Fibroblast of lung (primary cell): ENCODE data around the gene KIAA1671.

Experiments
- CTCF ChIP-seq, 2 donors: IDR thresholded peaks in 1 of 2; conservative IDR thresholded peaks in 1 of 2; 1 replicate in 1 of 2; 2 replicates in 1 of 2; pipeline ENCODE4 v1.5.1; 2011 to 2012; ENCODE audit warnings: low read length in 2 of 2, control low read depth in 1 of 2, inconsistent platforms in 1 of 2, low read depth in 1 of 2, mild to moderate bottlenecking in 1 of 2
- EZH2 ChIP-seq: IDR thresholded peaks from 2 replicates; pipeline ENCODE4 v1.5.1; 2012; ENCODE audit warnings: low read length, control low read depth, mild to moderate bottlenecking; ENCODE audit errors: missing control alignments

DNA sequence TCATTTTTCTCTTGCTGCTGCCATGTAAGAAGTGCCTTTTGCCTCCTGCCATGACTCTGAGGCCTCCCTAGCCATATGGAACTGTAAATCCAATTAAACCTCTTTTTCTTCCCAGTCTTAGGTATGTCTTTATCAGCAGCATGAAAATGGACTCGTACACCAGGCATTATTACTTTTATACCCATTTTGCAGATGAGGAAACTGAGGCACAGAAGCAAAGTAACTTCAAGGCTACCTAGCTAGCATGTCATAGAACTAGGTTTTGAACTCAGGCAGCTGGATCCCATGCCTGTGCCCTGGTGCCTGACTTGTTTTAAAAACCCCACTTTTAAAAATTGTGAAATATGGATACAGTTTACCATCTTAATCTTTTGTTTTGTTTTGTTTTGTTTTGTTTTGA lies 25.8 kb downstream of the KIAA1671 start:
- TF ChIP-seq EZH2 (no peak), CTCF (conservative IDR thresholded peaks at IDR 0.05 in 1 of 2, IDR thresholded peaks at IDR 0.05 in 1 of 2; ENCODE audit: low read depth in 1 of 2, low read length in 2 of 2) (no peak)
